ENCODE measurements around the gene TMCO4.
"Not testable (repeated sequence)": the region's sequence is repeated elsewhere in the genome, so short reads cannot be mapped to it uniquely, and the experiment has no call there.

The TMCO4 gene

GRCh38 chr1:19640363-19641316, 159.1 kb downstream of the TMCO4 start:
- H3K4me3 ChIP-seq (ENCODE audit: low read depth, low read length) = no peak overlapping the region
- peak; percentile 88 for DNase-seq (ENCODE audit: low read depth, low spot score)
- no peak for TF ChIP-seq CTCF (IDR thresholded peaks at IDR 0.05; ENCODE audit: low read depth, low read length)
- in situ Hi-C loops (cut with HindIII; ENCODE audit: low sequenced_read_pairs) = loop anchor here (25.0 kb wide), 2 partner anchors 203 to 303 kb away; no protein-coding TSS in a partner anchor

GRCh38 chr1:19639999-19640362, 159.7 kb downstream of the TMCO4 start:
- no peak for TF ChIP-seq CTCF (IDR thresholded peaks at IDR 0.05; ENCODE audit: low read depth, low read length)
- H3K4me3 ChIP-seq (ENCODE audit: low read depth, low read length) = no peak overlapping the region
- peak; percentile 37 for DNase-seq (ENCODE audit: low read depth, low spot score)
- in situ Hi-C loops (cut with HindIII; ENCODE audit: low sequenced_read_pairs) = loop anchor here (25.0 kb wide), 2 partner anchors 203 to 303 kb away; no protein-coding TSS in a partner anchor

DNA sequence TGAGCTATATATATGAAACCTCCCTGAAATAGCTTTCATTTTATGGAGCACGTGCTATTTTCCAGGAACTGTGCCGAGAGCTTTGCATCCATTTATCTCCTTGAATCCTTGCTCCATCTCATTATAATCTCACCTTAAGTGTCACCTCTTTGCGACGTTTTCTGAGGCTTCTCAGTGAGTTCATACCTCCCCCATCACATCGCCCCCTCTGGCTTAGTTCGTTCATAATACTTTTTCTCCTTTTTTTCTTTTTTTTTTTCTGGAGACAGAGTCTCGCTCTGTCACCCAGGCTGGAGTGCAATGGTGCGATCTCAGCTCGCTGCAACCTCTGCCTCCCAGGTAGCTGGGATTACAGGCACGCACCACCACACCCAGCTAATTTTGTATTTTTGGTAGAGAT, 160.5 kb downstream of the TMCO4 start:
- not testable (repeated sequence) for H3K4me3 ChIP-seq (ENCODE audit: low read depth, low read length); DNase-seq (ENCODE audit: low read depth, low spot score)
- in situ Hi-C loops (cut with HindIII; ENCODE audit: low sequenced_read_pairs) = loop anchor here (25.0 kb wide), 2 partner anchors 202 to 302 kb away; no protein-coding TSS in a partner anchor

- in situ Hi-C loops (cut with HindIII; ENCODE audit: low sequenced_read_pairs) = loop anchor here (25.0 kb wide), 2 partner anchors 200 to 300 kb away; no protein-coding TSS in a partner anchor
- TF ChIP-seq CTCF (IDR thresholded peaks at IDR 0.05; ENCODE audit: low read depth, low read length) = no peak
These were observed 162.1 kb downstream of the TMCO4 start for GRCh38 chr1:19637606-19638005.

GRCh38 chr1:19636749-19637148, 163.0 kb downstream of the TMCO4 start:
- not testable (repeated sequence) for DNase-seq (ENCODE audit: low read depth, low spot score); H3K4me3 ChIP-seq (ENCODE audit: low read depth, low read length)
- in situ Hi-C loops (cut with HindIII; ENCODE audit: low sequenced_read_pairs) = loop anchor here (25.0 kb wide), 2 partner anchors 199 to 299 kb away; no protein-coding TSS in a partner anchor

More at GRCh38 chr1:19637606-19638005, 162.1 kb downstream of the TMCO4 start:
- H3K4me3 ChIP-seq (ENCODE audit: low read depth, low read length) = no peak overlapping the region
- no peak for DNase-seq (ENCODE audit: low read depth, low spot score)

- no peak overlapping the region for H3K4me3 ChIP-seq (ENCODE audit: low read depth, low read length)
- no peak for DNase-seq (ENCODE audit: low read depth, low spot score)
- no peak for TF ChIP-seq CTCF (IDR thresholded peaks at IDR 0.05; ENCODE audit: low read depth, low read length)
- in situ Hi-C loops (cut with HindIII; ENCODE audit: low sequenced_read_pairs) = loop anchor here (25.0 kb wide), 2 partner anchors 199 to 299 kb away; no protein-coding TSS in a partner anchor
These were observed 163.7 kb downstream of the TMCO4 start for GRCh38 chr1:19636065-19636464.

GRCh38 chr1:19635646-19636045, 164.1 kb downstream of the TMCO4 start:
- no peak for TF ChIP-seq CTCF (IDR thresholded peaks at IDR 0.05; ENCODE audit: low read depth, low read length)
- in situ Hi-C loops (cut with HindIII; ENCODE audit: low sequenced_read_pairs) = loop anchor here (25.0 kb wide), 2 partner anchors 198 to 298 kb away; no protein-coding TSS in a partner anchor
- H3K4me3 ChIP-seq (ENCODE audit: low read depth, low read length) = no peak overlapping the region
- no peak for DNase-seq (ENCODE audit: low read depth, low spot score)

GRCh38 chr1:19635064-19635463, 164.7 kb downstream of the TMCO4 start:
- not testable (repeated sequence) for DNase-seq (ENCODE audit: low read depth, low spot score); H3K4me3 ChIP-seq (ENCODE audit: low read depth, low read length)
- in situ Hi-C loops (cut with HindIII; ENCODE audit: low sequenced_read_pairs) = loop anchor here (25.0 kb wide), 2 partner anchors 198 to 298 kb away; no protein-coding TSS in a partner anchor

All from astrocyte of the spinal cord (primary cell).